Kidney tubule cell (primary cell): ENCODE measurements around the gene MARK4.
"Not testable (repeated sequence)": the region's sequence is repeated elsewhere in the genome, so short reads cannot be mapped to it uniquely, and the experiment has no call there.

ENCODE experiments used
- DNase-seq: peaks from one replicate; pipeline ENCODE4 v3.0.0-alpha.2; 2018; ENCODE audit warnings: low spot score

The MARK4 gene

DNA sequence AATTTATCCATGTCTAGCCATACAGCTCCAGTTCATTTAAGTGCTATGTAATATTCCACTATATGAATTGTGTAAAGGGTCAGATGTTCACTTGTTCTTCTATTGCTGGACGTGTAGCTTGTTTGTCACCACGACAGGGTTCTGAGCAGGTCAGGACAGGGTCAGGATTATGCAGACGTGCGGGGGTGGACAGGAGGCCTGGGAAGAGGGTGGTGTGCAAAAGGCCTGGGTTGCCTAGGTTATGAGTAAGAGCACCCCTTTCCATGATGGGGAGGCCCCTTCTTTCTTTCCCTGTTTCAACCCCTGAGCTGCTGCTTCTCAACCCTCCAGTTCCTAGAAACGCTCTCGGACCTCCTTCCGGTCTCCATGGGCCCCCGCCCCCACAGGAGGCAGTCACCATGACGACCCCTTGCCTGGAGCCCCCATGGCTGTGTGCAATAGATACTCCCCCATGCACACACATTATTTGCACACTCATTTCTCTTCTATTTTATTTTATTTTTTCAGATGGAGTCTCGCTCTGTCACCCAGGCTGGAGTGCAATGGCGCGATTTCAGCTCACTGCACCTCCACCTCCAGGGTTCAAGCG, 7.8 kb upstream of the MARK4 start:
- no peak for DNase-seq

DNA sequence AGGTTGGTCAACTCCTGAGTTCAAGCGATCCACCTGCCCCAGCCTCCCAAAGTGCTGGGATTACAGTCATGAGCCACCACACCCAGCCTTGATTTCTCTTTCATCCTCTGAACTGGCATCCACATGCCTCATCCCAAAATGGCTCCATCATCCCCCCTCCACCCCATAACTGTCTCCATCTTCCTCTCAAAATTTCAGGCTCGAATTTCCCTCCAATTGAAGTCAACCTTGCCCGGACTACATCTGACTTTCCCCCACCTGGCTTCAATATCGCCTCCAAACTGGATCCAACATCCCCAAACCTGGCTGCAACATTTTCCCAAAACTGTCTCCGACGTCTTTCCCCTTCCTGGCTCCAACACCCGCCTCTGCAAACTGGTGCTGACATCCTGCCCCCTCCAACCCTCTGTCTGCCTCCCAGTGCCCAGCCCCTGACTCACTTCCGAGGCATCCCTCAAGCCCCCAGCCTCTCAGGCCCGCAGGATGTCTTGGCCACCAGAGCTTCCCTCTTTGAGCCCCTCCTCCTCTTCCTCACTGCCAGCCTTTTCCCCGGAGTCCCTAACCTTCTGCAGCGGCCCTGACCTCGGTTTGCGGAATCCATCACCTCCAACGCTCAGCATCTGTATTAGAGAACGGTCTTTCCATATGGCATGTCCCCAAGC, 6.8 kb upstream of the MARK4 start:
- DNase-seq = no peak

DNA sequence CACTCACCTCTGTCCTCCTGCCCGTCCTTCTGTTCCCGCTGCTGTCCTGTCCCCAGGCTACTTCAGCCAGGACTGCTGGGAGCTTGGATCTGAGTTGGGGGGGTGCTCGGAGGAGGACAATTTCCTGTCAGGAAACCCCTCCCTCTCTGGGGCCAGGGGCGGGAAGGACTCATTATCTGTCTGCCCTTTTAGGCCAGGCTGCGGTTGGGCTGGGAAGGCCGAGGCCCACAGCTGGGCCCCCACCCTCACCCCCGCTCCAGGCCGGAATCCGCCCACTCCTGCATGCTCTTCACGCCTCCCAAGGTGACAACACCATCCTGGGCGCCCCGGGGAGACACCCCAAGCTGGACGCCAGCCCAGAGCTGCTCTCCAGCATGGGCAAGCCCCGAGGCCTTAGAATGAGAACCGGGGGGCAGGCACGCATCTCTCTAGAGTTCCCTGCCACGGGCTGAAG, 5.7 kb upstream of the MARK4 start, which contains the start of gene EXOC3L2:
Gene EXOC3L2 (minus strand): TSS at position 74 of the 454 bp plus-strand sequence. CDS start 6,362 bp downstream, outside the sequence.
- no peak for DNase-seq

DNA sequence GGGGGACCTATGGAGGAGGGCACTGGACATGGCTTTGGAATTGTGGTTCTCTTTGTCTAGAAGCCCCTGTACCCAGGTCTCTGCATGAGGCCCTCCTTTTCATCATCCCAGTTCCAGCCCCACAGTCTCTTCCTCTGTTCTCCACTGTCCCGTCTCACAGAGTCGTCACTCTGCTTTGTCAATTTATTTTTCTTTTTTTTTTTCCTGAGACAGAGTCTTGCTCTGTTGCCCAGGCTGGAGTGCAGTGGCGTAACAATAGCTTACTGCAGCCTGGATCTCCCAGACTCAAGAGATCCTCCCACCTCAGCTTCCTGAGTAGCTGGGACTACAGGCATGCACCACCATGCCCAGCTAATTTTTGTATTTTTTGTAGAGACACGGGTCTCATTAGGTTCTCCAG, 5.2 kb upstream of the MARK4 start:
- DNase-seq = no peak

DNA sequence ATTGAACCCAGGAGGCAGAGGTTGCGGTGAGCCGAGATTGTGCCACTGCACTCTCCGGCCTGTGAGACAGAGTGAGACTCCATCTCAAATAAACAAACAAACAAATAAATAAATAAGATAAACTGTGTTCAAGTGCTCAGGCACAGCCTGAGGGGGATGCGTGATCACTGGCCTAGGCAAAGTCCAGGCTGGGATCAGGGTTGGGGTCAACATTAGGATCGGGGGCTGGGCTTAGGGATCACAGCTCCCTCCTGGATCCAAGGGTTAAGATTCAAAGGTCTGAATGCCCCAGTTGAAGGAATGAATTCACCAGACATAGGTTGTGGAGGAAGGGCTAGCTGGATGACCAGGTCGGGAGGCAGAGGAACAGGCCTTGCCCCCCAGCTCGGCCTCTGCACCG, 3.9 kb upstream of the MARK4 start:
- DNase-seq = no peak

DNA sequence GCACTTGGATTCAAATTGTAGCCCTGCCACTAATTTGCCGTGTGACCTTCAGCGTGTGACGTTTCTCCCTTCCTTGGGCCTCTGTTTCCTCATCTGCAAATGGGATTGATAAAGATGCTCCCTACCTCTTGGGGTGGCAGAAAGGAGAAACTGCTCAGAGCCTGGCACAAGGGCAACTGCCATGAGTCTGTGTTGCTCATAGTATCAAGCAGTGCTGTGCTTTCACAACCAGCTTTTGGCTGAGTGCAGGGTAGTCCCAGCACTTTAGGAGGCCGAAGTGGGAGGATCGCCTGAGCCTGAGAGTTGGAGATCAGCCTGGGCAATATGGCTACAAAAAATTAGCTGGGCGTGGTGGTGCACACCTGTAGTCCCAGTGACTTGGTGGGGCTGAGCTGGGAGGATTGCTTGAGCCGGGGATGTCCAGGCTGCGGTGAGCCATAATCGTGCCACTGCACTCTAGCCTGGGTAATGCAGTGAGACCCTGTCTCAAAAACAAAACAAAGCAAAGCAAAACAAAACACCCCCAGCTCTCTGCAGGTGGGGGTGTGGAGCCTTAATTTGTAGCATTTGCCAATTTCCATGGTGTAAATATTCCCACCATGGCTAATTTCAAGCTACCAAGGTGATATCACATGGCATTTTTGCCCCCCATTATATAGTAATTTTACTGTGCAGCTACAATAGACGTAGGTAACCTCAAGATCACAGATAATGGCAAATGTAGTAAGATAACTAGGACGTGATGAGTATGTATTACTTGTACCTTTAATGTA, 1.6 kb upstream of the MARK4 start:
- no peak for DNase-seq

DNA sequence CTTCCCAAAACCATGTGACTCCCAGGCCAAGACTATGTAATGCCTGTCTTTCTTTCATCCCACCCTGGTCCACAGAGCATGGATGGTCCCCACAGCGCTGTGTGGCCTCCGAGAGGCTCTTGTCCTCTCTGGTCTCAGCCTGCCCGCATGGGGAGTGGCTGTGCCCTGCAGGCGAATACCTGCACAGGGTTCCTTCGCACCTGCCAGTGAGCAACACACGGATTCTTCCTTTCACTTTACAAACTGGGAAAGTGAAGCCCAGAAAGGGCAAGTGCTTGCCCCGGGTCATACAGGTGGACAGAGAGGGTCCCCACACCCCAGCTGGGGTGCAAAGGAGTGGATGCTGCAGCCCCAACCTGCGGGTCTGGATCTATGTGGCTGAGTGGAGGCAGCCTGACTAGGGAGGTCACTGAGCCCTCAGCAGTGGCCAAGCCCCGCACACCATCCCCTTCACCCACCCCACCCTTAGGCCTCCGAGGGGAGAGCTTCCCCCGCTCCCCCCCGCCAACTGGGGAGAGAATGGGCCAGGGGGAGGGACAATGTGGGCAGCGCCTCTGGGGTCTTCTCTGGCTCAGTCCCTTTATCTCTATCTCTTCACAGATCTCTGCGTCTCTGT, 747 bp upstream of the MARK4 start:
- peak; percentile 9 for DNase-seq

DNA sequence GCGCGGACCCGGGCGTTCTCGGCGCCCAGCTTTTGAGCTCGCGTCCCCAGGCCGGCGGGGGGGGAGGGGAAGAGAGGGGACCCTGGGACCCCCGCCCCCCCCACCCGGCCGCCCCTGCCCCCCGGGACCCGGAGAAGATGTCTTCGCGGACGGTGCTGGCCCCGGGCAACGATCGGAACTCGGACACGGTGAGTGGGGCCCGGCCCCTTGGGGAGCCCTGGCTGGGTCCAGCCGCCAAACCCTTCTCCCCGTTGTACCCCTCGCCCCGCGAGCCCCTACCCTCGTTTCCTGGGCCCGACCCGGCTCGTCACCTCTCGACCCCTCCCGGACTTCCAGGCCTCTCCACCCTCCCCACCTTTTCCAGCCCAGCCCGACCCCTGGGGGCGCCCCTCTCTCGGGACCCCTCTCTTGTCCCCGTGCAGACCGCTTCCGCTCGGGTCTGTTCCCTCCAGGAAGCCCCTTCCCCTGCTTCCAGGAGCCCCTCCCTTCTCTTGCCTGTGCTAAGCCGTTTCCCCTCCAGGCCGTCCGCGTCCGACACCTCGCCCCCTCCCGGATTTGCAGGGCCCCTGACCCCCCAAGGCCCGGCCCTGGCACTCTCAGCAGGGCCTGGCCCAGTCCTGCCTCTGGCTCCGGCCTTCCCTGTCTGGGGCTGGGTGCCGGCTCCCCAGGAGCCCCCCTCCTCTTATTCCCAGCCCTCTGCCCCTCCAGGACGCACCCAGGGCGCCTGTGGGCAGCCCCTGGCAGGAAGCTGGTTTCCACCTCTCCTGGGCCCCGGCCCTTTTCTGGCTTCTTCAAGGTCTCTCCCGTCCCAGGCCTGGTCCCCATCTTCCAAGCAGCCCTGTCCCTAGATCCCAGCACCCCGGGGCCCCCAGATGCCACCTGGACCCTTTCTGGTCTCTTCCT, 632 bp downstream of the MARK4 start:
- DNase-seq = no peak

DNA sequence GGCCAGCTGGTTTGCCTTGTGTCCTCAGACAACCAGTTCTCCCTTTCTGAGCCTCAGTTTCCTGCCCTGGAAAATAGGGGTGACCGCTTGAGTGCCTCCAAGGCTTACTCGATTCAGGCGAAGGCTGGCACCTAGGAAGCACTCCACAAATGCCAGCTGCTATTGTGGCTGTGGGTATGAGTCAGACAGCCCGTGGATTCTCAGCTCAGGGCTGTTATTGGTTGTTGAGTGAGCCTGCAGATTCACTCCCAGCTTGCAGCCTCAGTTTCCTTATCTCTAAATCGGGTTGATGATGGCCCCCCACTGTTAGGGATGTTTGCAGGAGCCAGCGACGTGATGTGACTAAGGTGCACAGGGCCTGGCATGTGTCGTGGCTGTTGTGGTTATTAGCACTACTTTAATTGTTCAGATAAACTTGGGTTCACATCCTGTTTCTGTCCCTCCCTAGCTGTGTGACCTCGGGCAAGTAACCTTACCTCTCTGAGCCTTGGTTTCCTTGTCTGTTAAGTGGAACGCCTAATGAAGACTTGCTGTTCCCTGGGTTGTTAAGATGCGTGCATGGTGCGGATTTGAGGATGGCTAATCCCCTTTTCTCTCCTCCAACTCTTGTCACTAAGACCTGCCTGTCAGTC, 2.4 kb downstream of the MARK4 start:
- DNase-seq = peak; percentile 45

DNA sequence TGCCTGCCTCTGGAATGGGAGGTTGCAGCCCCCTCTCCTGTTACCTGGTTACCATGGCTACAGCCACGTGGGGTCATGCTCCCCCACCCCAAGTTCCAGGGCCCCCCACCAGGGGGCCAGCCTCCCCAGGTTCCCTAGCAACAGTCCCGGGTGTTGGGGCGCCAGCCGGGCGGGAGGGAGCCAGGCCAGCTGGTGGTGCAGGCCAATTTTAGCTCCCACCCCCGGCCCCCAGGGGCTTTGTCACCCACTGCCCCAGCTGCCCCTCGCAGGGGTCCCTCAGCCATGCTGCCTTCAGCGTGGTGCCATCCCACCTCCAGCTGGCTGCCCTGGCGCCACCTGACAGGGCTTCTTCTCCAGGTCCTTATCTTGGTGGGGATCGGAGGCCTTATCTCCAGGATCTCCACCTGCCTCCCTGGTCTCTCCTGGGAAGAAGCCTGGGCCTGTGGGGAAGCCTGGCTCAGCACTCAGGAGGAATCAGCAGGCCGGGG, 3.0 kb downstream of the MARK4 start:
- no peak for DNase-seq

DNA sequence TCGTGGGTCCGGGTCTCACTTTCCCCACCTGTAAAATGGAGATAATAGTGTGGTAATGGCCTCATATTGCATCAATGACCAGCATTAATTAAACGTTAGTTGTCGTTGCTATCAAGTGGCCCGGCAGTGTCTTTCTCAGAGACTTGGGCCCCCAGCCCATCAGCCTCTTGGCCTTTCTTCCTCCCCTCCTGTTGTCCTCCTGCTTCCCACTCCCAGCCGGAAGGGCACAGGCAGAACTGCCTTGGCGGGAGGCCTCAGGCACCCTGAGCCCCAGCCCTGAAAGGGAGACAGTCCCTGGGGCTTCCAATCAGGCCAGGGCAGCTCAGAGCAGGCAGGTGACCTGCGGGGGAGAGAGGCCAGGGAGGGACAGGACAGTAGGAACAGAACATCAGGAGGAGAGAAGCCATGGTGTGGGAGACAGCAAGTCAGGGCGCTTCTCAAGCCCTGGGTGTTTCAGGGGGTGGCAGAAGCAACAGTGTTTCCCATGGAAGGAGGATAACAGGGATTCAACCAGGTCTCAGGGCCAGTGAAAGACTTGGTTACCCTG, 4.6 kb downstream of the MARK4 start:
- DNase-seq = no peak

DNA sequence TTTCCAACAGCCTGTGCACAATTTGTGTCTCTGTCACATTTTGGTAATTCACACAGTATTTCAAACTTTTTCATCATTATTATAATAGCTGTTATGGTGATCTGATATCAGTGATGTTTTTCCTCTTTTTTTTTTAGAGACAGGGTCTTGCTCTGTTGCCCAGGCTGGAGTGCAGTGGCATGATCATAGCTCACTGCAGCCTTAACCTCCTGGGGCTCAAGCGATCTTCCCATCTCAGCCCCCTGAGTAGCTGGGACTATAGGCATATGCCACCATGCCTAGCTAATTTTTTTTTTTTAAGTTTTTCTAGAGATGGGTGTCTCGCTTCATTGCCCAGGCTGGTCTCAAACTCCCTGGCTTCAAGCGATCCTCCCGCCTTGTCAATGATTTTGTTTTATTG, 5.8 kb downstream of the MARK4 start:
- no peak for DNase-seq

DNA sequence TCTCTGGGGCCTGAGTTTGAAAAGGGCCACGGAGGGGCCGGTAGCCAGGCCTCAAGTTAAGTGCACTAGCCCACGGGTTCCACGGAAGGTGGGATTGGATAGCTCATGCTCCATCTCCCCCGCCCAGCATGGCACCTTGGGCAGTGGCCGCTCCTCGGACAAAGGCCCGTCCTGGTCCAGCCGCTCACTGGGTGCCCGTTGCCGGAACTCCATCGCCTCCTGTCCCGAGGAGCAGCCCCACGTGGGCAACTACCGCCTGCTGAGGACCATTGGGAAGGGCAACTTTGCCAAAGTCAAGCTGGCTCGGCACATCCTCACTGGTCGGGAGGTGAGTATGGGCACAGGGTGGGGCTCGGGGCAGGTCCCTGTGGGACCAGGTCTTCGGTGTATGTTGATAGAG, 7.8 kb downstream of the MARK4 start:
- DNase-seq = no peak

DNA sequence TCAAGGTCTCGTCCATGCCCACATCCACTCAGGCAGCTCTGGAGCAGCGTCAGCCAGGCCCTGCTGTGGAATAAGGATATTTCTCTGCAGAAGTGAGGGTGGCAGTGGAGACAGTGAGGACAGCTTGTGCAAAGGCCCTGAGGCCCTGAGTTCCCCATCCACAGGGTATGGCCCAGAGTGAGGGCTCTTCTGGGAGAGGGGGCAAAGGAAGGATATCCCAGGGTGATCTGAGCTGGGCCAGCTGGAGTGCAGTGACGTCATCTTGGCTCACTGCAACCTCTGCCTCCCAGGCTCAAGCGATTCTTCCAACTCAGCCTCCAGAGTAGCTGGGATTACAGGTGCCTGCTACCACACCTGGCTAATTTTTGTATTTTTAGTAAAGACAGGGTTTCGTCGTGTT, 11.5 kb downstream of the MARK4 start:
- no peak for DNase-seq

DNA sequence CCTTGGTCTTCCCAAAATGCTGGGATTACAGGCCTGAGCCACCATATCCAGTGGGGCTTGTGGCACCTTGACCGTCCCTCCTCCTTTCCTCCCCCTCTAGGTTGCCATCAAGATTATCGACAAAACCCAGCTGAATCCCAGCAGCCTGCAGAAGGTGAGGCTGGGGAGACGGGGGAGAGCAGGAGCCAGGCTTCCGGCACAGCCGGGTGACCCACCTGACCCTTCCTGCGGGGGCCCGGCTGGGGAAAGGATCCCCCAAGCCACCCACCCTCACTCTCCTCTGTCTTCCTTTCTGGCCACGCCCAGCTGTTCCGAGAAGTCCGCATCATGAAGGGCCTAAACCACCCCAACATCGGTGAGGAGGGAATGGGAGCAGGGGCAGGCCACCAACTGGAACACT, 11.9 kb downstream of the MARK4 start:
- DNase-seq = no peak

DNA sequence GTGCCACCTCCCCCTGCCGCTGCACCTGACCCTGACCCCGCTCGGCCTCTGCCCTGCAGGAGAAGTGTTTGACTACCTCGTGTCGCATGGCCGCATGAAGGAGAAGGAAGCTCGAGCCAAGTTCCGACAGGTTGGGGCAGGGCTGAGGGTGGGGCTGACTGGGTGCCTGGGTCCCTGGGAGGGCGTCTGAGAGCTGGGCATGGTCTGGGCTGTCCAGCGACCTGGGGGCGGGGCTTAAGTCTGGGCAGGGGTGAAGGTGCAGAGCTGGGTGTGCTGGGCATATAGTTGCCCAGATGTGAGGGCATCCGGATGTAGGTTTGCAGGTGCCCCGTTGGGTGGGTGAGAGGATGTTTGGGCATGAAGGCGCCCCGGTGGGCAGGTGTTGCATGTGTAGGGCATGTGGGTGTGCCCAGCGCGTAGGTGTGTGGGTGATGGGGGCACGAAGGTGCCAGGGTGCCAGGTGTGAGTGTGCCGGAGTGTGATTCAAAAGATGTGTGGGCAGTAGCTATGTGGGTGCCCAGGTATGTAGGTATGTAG, 13.8 kb downstream of the MARK4 start:
- DNase-seq = no peak

DNA sequence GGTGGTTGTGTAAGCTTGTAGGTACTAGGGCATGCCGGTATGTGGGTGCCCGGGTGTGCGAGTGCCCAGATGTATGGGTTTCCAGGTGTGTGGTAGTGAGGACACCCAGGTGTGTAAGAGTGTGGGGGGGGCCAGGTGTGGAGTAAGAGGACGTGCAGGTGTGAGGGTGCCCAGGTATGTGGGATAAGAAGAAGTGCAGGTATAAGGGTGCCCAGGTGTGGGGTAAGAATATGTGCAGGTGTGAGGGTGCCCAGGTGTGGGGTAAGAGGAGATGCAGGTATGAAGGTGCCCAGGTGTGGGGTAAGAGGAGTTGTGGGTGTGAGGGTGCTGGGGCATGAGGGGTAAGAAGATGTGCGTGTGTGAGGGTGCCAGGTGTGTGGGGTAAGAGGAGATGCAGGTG, 14.3 kb downstream of the MARK4 start:
- no peak for DNase-seq

DNA sequence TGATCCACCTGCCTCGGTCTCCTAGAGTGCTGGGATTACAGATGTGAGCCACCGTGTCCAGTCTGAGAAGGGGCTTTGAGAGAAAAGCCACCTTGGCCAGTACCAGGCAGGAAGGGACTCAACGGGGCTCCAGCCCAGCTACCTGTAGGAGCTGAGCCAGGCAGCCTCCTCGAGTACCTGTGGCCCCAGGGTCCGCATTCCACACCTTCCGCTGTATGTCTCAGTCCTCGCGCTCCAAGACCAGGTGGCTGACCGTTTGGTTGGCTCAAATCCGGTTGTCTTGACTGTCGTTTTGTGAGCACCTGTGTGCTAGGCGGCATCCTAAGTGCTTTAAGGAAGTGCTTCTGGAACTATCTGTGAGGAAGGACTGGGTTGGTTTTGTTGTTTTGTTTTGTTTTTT, 16.2 kb downstream of the MARK4 start:
- DNase-seq = no peak

DNA sequence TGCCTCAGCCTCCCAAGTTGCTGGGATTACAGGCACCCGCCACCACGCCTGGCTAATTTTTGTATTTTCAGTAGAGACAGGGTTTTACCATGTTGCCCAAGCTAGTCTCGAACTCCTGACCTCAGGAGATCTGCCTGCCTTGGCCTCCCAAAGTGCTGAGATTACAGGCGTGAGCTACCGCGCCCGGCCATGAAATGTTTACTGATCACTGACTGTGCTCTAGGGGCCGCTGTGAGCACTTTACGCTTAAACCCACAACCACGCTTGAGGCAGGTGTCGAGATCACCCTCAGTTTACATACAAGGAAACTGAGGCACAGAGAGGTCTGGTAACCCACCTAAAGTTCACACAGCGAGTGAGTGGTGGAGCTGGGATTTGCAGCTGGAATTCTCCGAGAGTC, 18.9 kb downstream of the MARK4 start:
- DNase-seq = not testable (repeated sequence)

DNA sequence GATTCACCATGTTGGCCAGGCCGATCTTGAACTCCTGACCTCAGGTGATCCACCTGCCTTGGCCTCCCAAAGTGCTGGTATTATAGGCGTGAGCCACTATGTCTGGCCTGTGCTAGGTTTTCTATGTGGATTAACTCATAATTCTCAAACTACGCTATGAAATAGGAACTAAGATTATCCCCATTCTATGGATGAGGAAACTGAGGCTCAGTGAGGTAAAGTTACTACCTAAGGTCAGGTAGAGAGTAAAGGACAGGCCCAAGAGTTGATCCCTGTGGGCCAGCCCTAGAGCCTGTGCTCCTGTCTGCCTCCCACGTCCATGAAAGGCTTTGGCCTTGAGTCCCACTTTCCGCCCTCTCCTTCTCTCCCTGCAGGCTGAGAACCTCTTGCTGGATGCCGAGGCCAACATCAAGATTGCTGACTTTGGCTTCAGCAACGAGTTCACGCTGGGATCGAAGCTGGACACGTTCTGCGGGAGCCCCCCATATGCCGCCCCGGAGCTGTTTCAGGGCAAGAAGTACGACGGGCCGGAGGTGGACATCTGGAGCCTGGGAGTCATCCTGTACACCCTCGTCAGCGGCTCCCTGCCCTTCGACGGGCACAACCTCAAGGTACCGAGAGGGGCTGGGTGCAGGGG, 20.1 kb downstream of the MARK4 start:
- DNase-seq = no peak
